HG02763 (cell line): ENCODE results near the gene ABLIM2.
"Not testable (repeated sequence)": the region's sequence is repeated elsewhere in the genome, so short reads cannot be mapped to it uniquely, and the experiment has no call there.

Experiments
- ATAC-seq: cut with Tn5 transposase; IDR thresholded peaks from one replicate; pipeline ENCODE4 v1.9.1; 2021; ENCODE audit warnings: mild to moderate bottlenecking, moderate library complexity; ENCODE audit not compliant: unreplicated experiment

ABLIM2 gene

DNA sequence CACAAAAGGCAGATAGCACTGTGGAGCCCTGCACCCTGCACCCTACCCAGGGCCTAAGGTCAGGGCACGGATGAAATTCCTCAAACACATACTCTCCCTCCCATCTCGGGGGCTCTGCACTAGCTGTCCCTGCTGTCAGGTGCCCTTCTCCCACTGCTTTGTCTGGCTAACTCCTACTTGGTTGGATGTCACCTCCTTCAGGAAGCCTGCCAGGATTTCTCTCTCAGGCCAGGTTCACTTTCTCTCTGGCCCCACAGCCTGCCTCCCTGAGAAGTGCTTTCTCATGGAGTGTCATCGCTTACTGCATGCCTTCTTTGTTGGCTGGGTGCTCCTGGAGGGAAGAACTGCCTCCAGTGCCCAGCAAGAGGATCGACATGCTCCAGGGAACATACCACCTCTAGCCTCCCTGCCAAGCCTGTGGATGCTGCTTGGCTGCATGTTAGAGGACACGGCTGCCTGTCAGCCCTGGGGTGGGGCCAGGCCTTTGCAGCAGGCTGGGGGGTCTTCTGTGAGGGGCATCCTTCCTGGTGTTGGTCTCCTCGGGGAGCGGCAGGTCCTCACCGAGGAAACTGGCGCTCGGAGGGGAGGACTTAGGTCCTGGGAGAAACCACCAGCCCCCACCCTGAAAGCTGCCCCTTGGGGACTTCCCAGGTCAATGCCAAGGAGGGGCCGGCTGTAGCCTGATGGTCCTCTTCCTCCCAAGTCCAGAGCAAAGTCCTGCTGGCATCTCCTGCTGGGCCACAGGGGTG, 15.0 kb downstream of the ABLIM2 start:
- no peak for ATAC-seq

DNA sequence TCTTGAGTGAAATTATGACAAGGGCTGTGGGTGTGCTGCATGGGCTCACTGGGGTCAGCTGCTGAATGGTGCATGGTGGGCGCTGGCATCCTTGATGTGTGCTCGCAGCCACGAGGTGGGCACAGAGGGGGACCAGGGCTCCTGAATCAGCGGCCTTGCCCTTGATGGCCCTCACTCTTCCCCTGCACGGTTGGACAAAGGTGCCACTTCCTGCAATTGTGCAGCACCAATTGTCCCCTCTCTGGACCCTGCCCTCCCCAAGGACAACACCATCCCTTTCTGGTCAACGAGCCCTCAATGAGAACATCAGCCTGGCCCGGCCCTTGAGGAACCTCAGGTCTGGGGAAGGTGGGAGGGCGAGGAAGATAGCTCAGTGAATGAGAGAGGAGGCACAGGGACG, 16.1 kb downstream of the ABLIM2 start:
- no peak for ATAC-seq

DNA sequence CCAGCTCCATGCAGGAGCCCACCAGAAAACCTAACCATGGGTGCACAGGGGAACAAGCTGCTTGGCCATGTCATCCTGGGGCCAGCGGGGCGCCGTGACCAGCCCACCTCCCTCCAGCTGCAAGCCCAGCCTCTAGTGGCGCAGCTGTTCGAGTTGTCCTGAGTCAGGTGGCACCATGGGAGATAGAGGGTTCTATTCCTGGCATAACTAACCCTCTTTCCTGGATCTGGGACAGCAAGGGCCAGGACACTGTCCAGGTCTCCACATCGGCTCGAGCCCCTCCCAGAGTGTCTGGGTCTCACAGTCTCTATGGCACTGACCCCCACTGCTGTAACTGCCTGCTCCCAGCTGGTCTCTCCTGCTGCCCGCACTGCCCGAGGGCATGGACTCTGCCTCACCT, 16.7 kb downstream of the ABLIM2 start:
- no peak for ATAC-seq

DNA sequence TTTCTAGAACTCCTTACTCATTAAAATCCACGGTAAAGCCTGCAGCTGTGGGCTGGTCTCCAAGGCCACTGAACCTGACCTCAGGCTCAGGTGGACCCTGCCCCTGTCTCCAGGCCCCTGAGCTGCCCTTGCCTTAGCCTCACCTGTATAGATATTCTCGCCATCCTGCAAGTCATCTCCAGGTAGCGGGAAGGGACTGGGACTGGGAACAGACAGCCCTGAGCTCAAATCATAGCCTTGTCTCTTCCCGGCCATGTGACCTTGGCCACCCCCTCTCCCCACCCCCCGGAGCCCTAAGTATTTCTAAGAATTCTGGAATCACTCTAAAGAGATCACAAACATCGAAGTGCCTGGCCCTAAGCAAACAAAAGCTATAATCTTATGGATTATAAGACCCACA, 17.7 kb downstream of the ABLIM2 start:
- ATAC-seq: no peak

DNA sequence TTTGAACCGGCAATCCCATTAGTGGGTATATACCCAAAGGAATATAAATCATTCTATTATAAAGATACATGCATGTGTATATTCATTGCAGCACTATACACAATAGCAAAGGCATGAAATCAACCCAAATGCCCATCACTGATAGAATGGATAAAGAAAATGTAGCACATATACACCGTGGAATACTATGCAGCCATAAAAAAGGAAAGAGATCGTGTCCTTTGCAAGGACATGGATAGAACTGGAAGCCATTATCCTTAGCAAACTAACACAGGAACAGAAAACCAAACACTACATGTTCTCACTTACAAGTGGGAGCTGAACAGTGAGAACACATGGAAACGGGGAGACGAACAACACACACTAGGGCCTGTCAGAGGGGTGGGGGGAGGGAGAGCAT, 18.9 kb downstream of the ABLIM2 start:
- not testable (repeated sequence) for ATAC-seq

DNA sequence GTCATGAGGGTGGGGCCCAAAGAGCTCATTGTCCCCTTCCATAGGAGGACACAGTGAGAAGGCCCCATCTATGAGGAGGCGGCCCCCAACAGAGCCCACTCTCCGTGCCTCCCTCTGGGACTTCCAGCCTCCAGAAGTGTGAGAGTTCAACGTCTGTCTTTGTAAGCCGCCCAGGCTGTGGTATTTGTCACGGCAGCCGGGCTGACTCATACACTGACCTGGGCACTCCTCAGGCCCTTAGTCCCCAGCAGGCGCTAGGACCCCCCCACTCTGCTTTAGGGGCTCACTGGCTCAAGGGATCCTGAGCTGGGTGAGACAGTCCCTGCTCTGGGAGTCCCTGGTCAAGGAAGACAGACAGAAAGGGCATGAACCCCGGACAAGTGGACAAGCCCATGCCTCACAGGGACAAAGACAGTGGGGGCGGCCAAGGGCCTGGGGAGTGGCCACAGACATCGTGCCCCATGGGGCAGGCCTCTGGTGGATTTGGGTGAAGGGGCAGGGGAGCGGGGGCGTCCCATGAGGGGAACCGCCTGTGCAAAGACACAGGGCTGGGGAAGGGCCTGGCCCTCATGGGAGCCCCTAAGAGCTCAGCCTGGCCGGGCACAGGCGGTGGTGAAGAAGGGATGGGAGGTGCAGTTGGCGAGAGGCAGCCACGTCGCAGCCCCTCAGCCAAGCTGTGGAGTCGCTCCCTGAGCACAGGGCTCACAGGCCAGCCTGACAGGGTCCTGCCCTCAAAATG, 21.5 kb downstream of the ABLIM2 start:
- no peak for ATAC-seq

DNA sequence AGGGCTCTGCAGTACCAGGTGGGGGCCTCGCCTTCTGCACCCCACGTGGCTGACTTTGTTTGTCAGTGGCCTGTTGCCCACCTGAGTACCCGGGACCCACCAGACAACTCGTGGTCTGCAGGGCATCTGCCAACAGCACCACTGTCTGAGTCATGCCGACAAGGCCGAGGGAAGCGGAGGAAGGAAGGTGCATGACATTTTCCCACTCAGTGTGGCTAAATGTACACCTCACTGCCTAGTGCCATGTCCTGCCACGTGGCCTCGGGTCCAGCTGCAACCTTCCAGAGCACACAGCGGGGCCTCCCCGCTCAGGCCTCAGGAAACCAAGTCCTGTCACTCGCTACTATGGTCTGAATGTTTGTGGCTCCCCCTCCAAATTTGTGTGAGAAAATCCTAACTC, 22.1 kb downstream of the ABLIM2 start:
- no peak for ATAC-seq

DNA sequence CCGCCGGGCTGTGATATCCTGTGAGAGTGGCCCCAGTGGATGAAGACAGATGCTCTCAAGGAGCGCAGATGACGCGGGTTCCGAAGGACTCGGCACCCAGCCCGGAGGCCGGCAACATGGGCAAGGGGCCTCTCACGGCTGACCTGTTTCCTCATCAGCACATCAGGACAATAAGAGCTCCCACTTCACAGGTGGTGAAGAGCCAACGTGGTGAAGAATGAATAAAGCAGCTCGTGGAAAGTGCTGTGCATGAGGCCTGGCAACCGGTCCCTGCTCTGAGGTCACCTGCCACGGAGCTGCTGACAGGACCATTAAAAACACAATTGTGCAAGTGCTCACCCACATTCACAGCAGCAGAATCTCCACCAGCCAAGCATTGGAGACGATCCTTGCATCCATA, 22.9 kb downstream of the ABLIM2 start:
- no peak for ATAC-seq

DNA sequence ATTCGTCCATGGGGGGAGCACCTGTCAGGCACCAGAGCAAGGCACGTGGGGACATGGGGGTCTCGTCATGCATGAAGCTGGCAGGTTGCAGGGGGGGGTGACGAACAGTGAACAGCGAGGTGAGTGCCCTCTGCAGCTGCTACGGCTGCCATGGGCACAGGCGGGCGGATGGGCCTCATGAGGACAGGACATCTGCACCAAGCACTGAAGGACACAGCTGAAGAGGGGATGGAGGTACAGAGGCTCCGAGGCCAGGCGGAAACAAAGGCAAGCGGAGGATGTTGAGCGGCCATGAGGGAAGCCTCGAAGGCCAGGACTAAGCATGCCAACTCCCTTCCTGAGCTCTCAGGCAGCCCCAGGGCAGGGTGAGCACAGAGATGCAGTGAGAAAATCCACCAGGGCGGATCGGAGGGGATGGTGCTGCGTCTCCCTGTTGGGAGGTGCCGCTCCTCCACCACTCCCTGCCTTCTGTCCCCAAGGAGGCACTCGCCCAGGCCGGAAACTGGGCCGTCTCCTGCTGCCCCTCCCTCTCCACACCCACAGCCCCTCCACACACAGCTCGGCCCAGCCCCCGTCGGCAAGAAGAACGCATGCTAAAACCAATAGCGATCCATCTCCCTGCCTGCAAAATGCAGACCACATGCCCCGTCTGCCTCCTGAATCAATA, 24.6 kb downstream of the ABLIM2 start:
- ATAC-seq: no peak

DNA sequence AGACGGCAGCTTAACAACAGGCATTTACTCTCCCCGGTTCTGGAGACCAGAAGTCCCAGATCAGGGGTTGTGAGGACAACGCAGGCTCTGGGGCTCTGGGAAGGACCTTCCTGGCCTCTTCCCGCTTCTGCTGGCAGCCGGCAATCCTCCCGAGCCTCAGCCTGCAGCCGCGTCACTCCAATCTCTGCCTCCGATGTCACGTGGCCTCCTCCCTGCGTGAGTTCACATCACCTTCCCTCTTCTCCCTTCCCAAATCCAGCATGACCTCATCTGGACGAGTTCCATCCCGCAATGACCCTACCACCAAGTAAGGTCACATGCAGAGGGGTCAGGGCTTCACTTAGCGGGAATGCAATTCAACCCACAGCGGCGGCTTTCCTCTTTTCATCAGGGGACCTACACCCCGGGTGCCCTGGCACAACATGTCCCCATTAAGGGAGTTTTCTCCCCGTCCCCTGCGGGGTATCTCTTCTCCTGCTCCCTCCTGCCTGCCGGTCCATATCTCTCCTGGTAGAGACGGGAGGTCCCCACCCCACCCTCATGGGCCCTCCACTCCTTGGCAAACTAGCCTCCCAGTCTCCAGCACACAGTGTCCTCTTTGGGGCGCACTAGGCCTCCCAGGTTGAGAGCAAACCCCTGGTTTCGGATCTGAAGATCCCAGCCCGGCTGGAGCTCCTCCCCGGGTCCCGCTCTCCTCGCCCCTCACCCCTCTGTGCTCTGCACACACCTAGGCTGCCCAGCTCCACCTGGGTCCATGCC, 25.5 kb downstream of the ABLIM2 start:
- ATAC-seq: no peak

DNA sequence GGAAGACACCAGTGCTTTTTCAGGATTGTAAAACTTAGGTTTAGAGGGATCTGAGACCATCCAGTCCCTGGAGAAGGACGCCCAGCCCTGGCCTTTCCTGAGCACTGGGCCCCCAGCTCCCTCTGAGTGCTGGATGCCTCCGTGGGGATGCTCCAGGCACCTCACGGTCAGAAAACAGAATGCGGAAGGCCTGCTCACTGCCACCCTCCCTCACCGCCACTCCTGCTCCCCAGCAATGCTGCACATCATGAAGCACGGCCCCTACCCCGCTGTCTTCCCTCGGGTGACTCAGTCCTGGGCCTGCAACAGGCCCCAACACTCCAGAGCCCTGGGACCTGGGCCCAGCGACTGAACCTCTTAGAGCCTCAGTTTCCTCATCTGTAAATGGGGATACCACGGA, 26.2 kb downstream of the ABLIM2 start:
- ATAC-seq: no peak

DNA sequence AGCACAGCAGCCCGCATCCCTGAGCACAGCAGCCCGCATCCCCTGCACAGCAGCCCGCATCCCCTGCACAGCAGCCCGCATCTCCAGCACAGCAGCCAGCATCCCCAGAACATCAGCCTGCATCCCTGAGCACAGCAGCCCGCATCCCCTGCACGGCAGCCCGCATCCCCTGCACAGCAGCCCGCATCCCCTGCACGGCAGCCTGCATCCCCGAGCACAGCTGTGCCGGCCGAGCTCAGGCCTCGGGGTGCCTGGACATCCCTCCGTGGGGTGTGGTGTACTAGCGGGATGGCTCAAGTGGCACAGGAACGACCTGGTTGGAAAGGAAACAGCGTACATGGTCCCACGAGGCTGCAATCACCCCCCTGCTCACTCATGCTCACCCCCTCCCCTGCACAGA, 26.8 kb downstream of the ABLIM2 start:
- no peak for ATAC-seq

DNA sequence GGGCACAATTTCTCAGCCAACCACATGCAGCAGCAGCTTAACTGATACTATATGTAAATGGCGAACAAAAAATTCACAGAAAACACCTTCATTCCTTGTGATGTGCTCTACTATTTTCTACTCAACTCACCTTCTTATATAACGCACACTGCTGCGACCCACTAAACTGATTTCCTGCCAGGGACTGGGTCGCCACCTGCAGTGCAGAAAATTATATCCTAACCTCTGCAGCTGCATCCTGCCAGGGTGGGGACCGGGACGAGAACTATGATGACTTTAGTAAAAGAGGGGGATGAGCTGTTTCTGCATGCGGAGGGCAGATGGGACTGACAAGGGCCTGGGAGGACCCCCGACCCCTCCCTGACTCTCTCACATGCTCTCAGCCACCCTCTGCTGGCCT, 27.4 kb downstream of the ABLIM2 start:
- ATAC-seq: no peak

DNA sequence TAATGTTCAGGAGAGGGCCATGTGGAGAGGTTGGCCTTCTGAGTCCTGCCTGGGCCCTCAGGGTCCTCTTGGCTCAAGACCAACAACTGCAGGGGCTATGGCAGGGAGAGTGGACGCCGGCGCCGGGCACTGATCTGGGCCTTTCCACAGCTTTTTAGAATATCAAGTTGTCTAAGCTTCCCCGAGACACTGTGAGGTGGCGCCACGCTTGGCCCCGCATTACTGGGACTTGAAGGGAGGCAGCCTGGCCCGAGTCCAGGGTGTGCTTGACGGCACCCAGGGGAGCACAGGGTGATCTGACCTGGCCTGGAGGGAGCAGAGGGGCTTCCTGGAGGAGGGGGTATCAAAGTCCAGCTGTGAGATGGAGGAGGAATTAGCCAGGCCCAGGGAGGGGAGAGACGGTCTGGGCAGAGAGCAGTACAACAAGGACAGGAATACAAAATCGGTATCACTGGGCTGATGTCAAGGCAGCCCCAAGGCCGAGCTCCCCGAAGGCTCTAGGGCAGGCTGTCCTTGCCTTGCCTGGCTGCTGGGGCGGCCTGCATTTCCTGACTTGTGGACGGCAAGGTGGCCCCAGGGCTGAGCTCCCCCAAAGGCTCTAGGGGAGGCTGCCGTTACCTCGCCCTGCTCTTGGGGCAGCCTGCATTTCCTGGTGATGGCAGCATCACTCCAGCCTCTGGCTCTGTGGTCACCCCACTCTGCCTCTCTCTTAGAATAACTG, 28.1 kb downstream of the ABLIM2 start:
- no peak for ATAC-seq

DNA sequence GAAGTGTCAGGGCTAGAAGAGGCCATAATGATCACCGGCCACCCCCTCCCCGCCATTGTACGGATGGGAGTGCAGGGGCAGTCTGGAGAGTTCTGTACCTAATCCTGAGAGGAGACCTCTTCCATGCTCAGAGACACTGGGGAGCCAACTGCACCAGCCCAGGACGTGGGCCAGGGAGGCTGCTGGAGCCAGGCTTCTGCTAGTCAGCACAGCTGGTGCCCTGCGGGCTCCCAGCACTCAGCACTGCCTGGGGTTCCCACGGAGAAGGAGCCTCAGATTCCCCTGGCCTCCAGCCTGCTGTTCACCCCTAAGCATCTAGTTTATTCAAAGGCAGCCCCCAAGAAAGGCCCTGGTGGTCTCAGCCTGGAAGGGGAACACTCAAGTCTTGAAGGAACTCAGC, 28.8 kb downstream of the ABLIM2 start:
- ATAC-seq: no peak

DNA sequence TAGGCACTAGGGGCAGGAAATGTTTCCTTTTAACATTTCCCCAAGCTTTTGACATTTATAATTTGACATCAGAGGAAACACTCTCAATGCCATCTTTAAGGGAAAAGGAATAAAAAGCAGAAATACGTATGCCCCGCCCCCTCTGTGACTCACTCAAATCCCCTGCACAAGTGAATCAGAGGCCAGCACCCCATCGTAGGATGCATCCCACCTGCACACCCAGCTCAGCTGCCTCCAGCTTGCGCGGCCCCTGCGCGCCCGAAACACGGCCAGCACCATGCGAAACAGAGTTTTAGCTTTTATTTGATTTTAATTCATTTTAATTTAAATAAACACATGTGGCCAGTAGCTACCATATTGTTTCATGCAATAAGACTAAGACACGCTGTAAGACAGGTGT, 29.5 kb downstream of the ABLIM2 start:
- ATAC-seq: no peak

DNA sequence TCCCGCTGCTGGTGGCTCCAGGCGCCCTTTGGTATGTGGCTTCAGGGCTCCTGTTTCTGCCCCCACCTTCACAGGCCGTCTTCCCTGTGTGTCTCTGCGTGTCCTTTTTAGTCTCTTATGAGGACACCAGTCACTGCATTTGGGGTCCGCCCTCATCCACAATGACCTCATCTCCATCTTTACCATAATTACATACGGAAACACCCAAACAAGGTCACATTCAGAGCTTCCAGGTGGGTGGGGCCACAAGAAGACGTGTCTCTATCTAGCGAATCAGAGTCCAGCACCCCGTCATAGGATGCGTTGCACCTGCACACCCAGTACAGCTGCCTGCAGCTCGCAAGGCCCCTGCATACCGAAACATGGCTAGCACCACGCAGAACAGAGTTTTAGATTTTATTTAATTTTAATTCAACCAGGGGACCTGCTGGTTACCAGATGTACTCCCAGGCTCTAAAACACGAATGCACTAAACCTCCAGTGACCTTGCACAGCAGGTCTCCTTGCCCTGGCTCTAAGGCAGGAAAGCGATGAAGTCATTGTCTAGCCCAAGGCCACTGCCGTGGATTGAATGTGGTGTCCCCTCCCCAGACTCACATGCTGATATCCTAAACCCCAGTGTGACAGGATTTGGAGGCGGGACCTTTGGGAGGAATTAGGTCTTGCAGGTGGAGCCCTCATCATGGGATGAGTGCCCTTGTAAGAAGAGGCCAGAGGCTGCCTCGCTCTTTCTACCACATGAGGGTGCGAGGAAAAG, 30.3 kb downstream of the ABLIM2 start:
- no peak for ATAC-seq

DNA sequence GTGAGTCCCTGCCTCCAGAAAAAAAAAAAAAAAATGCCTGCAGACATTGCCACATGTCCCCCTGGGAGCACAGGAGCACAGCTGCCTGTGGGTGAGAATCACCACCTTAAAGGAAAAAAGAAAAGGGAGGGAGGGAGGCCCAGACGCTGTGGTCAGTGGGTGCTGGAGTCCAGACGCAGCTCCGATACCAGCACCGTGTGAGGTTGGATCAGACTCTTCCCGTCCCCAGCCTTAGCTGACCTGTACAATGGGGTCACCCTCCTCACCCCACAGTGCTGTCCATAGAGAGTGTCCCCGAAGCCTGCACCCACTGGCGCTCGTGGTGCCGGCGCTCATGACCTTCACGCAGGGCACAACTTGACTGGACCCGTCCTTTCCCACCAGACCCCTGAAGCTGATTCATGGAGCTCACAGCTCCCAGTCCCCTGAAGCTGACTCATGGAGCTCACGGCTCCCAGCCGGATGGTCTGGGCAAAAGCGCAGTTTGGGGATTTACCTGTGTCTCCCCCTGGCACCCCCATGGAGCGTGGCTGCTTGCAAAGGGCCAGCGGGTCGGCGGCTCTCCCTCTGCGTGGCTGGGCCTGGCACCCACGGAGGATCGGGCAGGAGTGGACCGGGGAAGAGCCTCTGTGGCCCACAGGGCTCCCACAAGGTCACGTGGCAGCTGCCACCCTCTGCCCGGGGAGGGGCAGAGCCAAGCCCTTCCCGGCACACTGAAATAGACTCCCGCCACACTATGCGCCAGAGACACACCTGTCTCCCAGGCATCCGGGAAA, 31.4 kb downstream of the ABLIM2 start:
- ATAC-seq: no peak

DNA sequence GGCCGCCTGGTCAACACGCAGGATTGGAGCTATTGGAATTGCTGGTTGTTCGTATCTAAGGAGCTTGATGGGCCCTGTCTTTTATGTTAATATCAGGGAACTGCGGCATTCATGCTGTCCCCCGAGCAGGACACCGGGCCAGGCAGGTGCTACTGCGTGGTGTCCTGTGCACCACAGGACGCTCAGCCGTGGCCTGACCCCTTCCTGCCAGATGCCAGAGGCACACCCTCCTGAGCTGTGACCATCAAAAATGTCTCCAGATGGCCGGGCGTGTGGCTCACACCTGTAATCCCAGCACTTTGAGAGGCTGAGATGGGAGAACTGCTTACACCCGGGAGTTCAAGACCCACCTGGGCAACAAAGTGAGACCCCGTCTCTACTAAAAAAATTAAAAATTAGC, 32.1 kb downstream of the ABLIM2 start:
- no peak for ATAC-seq
